ENCODE results near the gene CHN2.

GRCh38 chr7:29375641-29376562 is 181.3 kb downstream of the CHN2 start:
- no peak for TF ChIP-seq CTCF (IDR thresholded peaks at IDR 0.05)
- TF ChIP-seq POLR2AphosphoS5 (IDR thresholded peaks at IDR 0.05), result no peak

All from prostate gland (tissue), 2 donors.